Stimulated activated CD4-positive, alpha-beta T cell treated with anti-CD3 and anti-CD28 coated beads, Interleukin-2, amount 100 ng/mL, for 4 hours (primary cell): ENCODE measurements around the gene MGP.
A peak's percentile ranks its signal among the peaks of the same experiment; 100 is the strongest.

Experiments used
- DNase-seq: peaks from one replicate; pipeline ENCODE4 v3.0.0-alpha.2; 2020; ENCODE audit warnings: low read depth

MGP gene

GRCh38 chr12:14860490-14860889 lies 25.2 kb downstream of the MGP start:
- no peak for DNase-seq

DNA sequence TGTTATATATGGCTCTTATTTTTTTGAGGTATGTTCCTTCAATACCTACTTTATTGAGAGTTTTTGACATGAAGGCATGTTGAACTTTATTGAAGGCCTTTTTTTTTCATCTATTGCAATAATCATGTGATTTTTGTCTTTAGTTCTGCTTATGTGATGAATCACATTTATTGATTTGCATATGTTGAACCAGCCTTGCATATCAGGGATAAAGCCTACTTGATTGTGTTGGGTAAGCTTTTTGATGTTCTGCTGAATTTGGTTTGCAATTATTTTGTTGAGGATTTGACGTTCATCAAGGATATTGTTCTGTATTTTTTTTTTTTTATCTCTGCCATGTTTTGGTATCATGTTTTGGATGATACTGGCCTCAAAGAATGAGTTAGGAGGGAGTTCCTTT lies 27.1 kb downstream of the MGP start:
- DNase-seq: no peak

- no peak for DNase-seq
These were observed 31.0 kb downstream of the MGP start for GRCh38 chr12:14854586-14855183.

- DNase-seq: no peak
These were observed 31.7 kb downstream of the MGP start for GRCh38 chr12:14853961-14854360.

- DNase-seq: no peak
These were observed 32.8 kb downstream of the MGP start for GRCh38 chr12:14852880-14853279.

GRCh38 chr12:14850929-14851663 lies 34.6 kb downstream of the MGP start:
- DNase-seq: no peak

- no peak for DNase-seq
These were observed 36.0 kb downstream of the MGP start for GRCh38 chr12:14849661-14850060.

DNA sequence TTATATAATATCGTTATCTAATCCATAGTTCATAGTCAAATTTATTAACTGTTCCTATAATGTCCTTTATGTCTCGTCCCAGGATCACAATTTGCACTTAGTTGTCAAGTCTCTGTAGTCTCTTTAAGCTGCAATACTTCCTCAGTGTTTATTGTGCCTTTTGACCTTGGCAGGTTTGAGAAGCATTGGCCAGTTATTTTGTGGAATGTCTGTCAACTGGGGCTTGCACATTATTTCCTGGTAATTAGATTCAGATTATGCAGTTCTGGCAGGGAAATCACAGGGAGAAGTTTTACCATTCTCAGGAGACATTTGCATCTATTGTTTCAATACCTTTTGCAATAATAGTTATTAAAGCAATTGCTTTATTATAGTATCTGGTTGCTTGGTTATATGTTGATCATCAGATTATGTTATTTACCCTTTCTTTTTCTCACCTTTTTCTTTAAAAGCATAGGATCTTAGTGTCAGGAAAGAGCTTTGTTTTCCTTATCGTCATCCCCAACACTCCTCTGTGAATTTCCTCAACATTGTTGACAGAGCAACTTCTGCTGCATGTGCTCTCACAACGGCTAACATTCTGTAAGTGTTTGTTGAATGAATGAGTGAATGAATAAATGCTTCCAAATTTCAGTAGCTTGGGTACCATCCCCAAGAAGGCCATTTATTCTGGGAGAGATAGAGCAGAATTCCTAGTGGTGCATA lies 38.6 kb downstream of the MGP start:
- DNase-seq: no peak

GRCh38 chr12:14846042-14846587 lies 39.5 kb downstream of the MGP start:
- DNase-seq: no peak

DNA sequence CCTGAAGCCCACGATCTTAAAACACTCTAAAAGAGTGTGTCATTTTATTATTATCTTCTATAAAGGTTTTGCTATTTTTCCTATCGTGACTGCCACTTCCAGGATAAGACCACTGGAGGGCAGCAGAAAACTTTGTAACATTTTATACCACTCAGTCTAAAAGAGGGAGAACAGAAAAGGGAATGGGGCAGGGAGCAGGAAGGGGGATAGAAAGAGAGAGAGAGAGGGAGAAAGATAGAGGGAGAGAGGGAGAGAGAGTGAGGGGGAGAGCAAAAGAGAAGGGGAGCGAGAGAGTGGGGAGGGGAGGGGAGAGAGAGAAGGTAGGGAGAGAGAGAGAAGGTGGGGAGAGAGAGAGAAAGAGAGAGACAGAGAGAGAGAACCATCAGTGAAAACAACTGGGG lies 40.3 kb downstream of the MGP start:
- DNase-seq: peak; percentile 22

DNA sequence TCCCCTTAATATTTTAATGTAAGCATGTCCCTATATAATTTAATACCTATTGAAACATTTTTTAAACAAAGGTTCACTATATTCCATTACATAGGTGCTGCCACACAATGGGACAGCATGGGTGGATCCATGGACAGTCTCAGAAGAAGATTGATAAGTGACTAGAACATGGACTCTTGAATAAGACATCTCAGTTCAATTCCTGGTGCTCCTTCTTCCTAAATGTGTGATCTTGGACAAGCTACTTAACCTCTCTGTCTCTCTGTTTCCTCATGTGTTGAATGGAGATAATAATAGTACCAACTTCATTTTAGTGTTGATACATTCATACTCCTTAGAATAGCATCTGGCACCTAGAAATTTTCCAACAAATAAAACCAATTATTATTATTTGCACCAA lies 41.3 kb downstream of the MGP start:
- DNase-seq: no peak

- DNase-seq: no peak
These were observed 42.2 kb downstream of the MGP start, which contains the start of gene ART4 for GRCh38 chr12:14843425-14843887. Gene ART4 (minus strand): TSS chr12:14843526. CDS start chr12:14843113, 413 bp downstream.

DNA sequence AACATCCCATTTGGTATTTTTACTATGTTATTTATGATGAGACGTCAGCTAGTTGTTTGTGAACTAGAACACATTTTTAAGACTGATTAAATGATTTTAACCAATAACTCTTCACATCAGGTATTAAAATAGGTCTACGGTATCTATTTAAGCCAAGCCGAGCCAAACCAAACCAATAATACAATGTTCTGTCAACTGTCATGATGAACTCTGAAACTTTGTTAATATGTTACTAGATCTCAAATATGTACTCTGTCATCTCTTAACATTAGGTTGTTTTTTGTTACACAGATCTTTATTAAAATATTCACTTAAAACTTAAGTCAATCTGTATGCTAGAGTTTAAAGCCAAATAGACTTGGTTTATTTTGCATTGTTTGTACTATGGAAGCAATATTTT lies 43.3 kb downstream of the MGP start:
- no peak for DNase-seq

GRCh38 chr12:14841761-14842160 lies 43.9 kb downstream of the MGP start:
- DNase-seq: no peak

GRCh38 chr12:14840616-14841015 lies 45.0 kb downstream of the MGP start:
- DNase-seq: no peak

GRCh38 chr12:14839262-14839661 lies 46.4 kb downstream of the MGP start:
- DNase-seq: no peak

DNA sequence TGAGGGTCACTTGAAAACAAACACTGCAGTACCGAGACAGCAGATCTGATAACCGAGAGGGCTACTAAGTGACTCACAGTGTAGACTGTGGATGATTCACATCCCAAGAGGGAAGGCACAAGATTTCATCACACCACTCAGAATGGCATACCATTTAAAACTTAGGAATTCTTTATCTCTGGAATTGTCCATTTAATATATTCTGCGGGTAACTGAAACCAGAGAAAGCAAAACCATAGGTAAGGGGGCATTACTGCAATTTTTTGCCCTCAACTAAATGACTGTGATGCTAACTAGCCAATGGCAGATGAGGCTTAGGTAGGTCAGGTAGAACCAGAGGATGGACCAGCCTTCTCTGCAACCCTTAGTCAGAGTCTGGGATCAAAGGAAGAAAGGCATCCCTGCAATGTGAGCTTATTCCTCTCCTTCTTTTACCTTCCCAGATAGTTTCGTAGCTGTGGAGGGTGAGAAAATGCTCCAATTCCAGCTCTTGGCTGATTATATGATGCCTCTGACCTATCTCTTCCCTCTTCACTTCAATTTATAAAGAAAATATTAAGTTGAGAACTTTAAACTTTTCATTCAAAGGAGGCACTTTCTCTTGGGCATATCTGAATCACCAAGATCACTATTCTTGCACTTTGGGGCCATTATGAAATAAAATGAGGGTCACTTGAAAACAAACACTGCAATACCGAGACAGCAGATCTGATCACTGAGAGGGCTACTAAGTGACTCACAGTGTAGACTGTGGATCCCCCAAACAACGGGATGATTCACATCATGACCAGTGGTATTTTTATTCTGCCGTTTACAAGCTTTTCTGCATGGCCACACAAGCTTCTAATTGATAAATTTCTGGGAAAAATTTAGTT lies 49.1 kb downstream of the MGP start:
- no peak for DNase-seq

- no peak for DNase-seq
These were observed 51.1 kb downstream of the MGP start for GRCh38 chr12:14834509-14834908.

DNA sequence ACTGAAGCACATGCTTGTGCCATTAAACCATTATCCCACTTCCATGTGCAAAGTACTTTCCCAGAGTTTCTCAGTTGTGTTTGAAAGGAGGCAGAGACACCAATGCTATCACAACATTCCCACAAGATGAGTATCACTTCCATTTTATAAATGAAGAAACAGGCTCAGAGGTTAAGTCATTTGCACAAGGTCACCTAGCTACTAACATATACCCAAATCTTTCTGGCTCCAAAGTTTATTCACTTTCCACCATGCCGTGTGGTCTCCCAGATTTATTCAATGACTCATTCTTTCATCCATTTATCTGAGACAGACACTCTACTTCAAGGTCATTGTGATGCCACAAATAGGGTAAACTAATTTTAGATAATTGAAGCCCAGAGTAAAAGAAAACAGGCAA lies 51.7 kb downstream of the MGP start:
- no peak for DNase-seq

DNA sequence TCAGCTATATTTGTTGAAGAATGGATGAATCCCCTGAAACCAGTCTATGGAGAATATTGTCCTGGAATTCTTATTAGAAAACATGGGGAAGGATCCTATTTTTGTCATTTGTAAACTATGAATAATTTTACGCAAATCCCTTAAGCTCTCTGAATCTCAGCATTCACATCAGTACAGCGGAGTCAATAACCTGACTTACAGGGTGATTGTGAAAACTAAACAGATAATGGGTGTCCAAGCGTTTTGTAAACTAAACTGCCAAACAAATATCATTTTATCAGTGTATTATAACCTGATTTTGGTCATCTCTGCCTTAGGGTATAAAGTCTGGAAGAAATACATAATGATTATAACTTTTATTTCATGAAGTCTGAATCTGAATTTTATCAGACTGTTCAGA lies 52.3 kb downstream of the MGP start:
- DNase-seq: no peak
